Ascending aorta (tissue), 2 donors: ENCODE results near the gene AK2. TPM values are rescaled to one million over a fixed set of nuclear protein-coding genes. Genes with fewer than 3 reads are reported as not detected.

ENCODE experiments used
- DNase-seq, 2 donors: peaks; one replicate each; pipeline ENCODE4 v3.0.0-alpha.2; 2019; ENCODE audit warnings: low spot score in 2 of 2
- H3K27ac ChIP-seq, 2 donors: fragments of 200-600 bp; sonication (generic); one replicate each; pipeline ENCODE4 v1.5.1; 2016 to 2017; ENCODE audit warnings: mild to moderate bottlenecking in 1 of 2
- H3K27me3 ChIP-seq: fragments of 200-600 bp; sonication (generic); one replicate; pipeline ENCODE4 v1.5.1; 2017
- H3K36me3 ChIP-seq, 2 donors: fragments of 200-600 bp; sonication (generic); one replicate each; pipeline ENCODE4 v1.5.1; 2016
- H3K4me1 ChIP-seq, 2 donors: fragments of 200-600 bp; sonication (generic); one replicate each; pipeline ENCODE4 v1.5.1; 2016 to 2017; ENCODE audit warnings: mild to moderate bottlenecking in 1 of 2
- H3K4me3 ChIP-seq, 2 donors: fragments of 200-600 bp; sonication (generic); one replicate each; pipeline ENCODE4 v1.5.1; 2016 to 2017; ENCODE audit warnings: mild to moderate bottlenecking in 1 of 2
- H3K9me3 ChIP-seq, 2 donors: fragments of 200-600 bp; sonication (generic); one replicate each; pipeline ENCODE4 v1.5.1; 2016
- CTCF ChIP-seq, 3 experiments: fragments of 200-600 bp in 2 of 3; fragments of 450-650 bp in 1 of 3; sonication (generic) in 2 of 3; IDR thresholded peaks; one replicate each; pipeline ENCODE4 v1.5.1; 2016 to 2019; ENCODE audit warnings: antibody characterized with exemption in 3 of 3, mild to moderate bottlenecking in 1 of 3, moderate library complexity in 1 of 3
- intact Hi-C: fragments of 100-400 bp; cut with DNase I; formaldehyde crosslinking; loops from one replicate; pipeline ENCODE4 v1.15.1; 2023
- total RNA-seq: library from RNA; depleted of rRNA; stranded (reverse); fragments of >200 nt; gene quantifications from one replicate; pipeline ENCODE4 v1.1.0, GENCODE V29; 2016

Gene AK2
- total RNA-seq, 1 donor from 2014 or later: 68.4 TPM

- Histone ChIP-seq H3K4me3 (no peak overlapping the region), H3K27me3 (no peaks in the 10 kb centered on the region), H3K27ac (no peak overlapping the region), H3K36me3 (peaks cover 5 to 13% of the 10 kb centered on the region in 2 donors), H3K9me3 (no peaks in the 10 kb centered on the region), H3K4me1 (peaks cover 0 to 2% of the 10 kb centered on the region in 2 donors)
- DNase-seq: no peak
- TF ChIP-seq CTCF (IDR thresholded peaks at IDR 0.05): no peak
- intact Hi-C loops: loop anchor here (2.0 kb wide), 1 partner anchor 41 kb away; the partner anchor contains the start of gene RNF19B
These were observed 30.8 kb downstream of the AK2 start for GRCh38 chr1:33005838-33006421.

GRCh38 chr1:33005117-33005837 is 31.4 kb downstream of the AK2 start:
- no peak overlapping the region for H3K4me3 ChIP-seq
- no peak for TF ChIP-seq CTCF (IDR thresholded peaks at IDR 0.05)
- no peak overlapping the region for H3K27ac ChIP-seq
- no peaks in the 10 kb centered on the region for H3K9me3 ChIP-seq
- DNase-seq: no peak
- no peaks in the 10 kb centered on the region for H3K4me1 ChIP-seq
- peaks cover 5 to 13% of the 10 kb centered on the region in 2 donors for H3K36me3 ChIP-seq
- no peaks in the 10 kb centered on the region for H3K27me3 ChIP-seq
- intact Hi-C loops: no loop called here

GRCh38 chr1:33004613-33005012 is 32.1 kb downstream of the AK2 start:
- H3K27ac ChIP-seq: no peak overlapping the region
- no peaks in the 10 kb centered on the region for H3K4me1 ChIP-seq
- no peaks in the 10 kb centered on the region for H3K27me3 ChIP-seq
- peaks cover 5 to 13% of the 10 kb centered on the region in 2 donors for H3K36me3 ChIP-seq
- DNase-seq: no peak
- intact Hi-C loops: no loop called here
- no peak overlapping the region for H3K4me3 ChIP-seq
- no peak for TF ChIP-seq CTCF (IDR thresholded peaks at IDR 0.05)
- no peaks in the 10 kb centered on the region for H3K9me3 ChIP-seq

- DNase-seq: no peak
- Histone ChIP-seq H3K9me3 (no peaks in the 10 kb centered on the region), H3K4me1 (no peaks in the 10 kb centered on the region), H3K27me3 (no peaks in the 10 kb centered on the region), H3K27ac (no peak overlapping the region), H3K4me3 (no peak overlapping the region), H3K36me3 (peaks cover 5 to 11% of the 10 kb centered on the region in 2 donors)
- intact Hi-C loops: no loop called here
- TF ChIP-seq CTCF (IDR thresholded peaks at IDR 0.05): no peak
These were observed 33.0 kb downstream of the AK2 start for GRCh38 chr1:33003657-33004056.

- Histone ChIP-seq H3K27me3 (no peaks in the 10 kb centered on the region), H3K4me3 (no peak overlapping the region), H3K4me1 (peaks cover 0 to 6% of the 10 kb centered on the region in 2 donors), H3K27ac (no peak overlapping the region), H3K36me3 (no peaks in the 10 kb centered on the region), H3K9me3 (no peaks in the 10 kb centered on the region)
- intact Hi-C loops: no loop called here
- no peak for DNase-seq
- TF ChIP-seq CTCF (IDR thresholded peaks at IDR 0.05): no peak
These were observed 34.7 kb downstream of the AK2 start for GRCh38 chr1:33002006-33002405.
